ENCODE results near the gene DOCK4.

GRCh38 chr7:111839261-111839660, 366.9 kb downstream of the DOCK4 start:
- TF ChIP-seq CTCF (conservative IDR thresholded peaks at IDR 0.05; ENCODE audit: low read length) (no peak), EZH2phosphoT487 (IDR thresholded peaks at IDR 0.05; ENCODE audit: borderline replicate concordance) (no peak)
